RWPE2 (cell line): ENCODE data around the gene FGD5.

ENCODE experiments used
- ATAC-seq: fragments of 200-7000 bp; cut with Tn5 transposase; 3 replicates; pipeline ENCODE4 v1.9.1; 2021; ENCODE audit warnings: low read depth
- DNase-seq: peaks from one replicate; pipeline ENCODE4 v3.0.0-alpha.2; 2020; ENCODE audit warnings: low spot score
- H3K27ac ChIP-seq: fragments of 450-650 bp; 2 replicates; pipeline ENCODE4 v1.5.1; 2017; ENCODE audit warnings: mild to moderate bottlenecking; ENCODE audit not compliant: poor library complexity, severe bottlenecking
- H3K27me3 ChIP-seq: fragments of 250-450 bp; sonication (Bioruptor Pico); 2 replicates; pipeline ENCODE4 v1.5.1; 2021; ENCODE audit warnings: mild to moderate bottlenecking, moderate library complexity; ENCODE audit not compliant: insufficient read depth, poor library complexity, severe bottlenecking
- H3K36me3 ChIP-seq: fragments of 250-450 bp; sonication (Bioruptor Pico); 2 replicates; pipeline ENCODE4 v1.5.1; 2020; ENCODE audit warnings: low read depth, mild to moderate bottlenecking, moderate library complexity
- H3K4me1 ChIP-seq: fragments of 250-450 bp; sonication (Bioruptor Pico); 2 replicates; pipeline ENCODE4 v1.5.1; 2021; ENCODE audit warnings: mild to moderate bottlenecking, moderate library complexity; ENCODE audit not compliant: insufficient read depth, poor library complexity, severe bottlenecking
- H3K4me3 ChIP-seq: fragments of 250-450 bp; sonication (Bioruptor Pico); 2 replicates; pipeline ENCODE4 v1.5.1; 2021; ENCODE audit warnings: mild to moderate bottlenecking, moderate library complexity; ENCODE audit not compliant: severe bottlenecking
- H3K9me3 ChIP-seq: fragments of 250-450 bp; sonication (Bioruptor Pico); 2 replicates; pipeline ENCODE4 v1.5.1; 2021; ENCODE audit warnings: mild to moderate bottlenecking, moderate library complexity; ENCODE audit not compliant: severe bottlenecking
- CTCF ChIP-seq: fragments of 450-650 bp; IDR thresholded peaks from one replicate; pipeline ENCODE4 v1.5.1; 2017; ENCODE audit warnings: mild to moderate bottlenecking, moderate library complexity; ENCODE audit not compliant: poor library complexity, severe bottlenecking

FGD5 gene

GRCh38 chr3:14921034-14921616 is 102.4 kb downstream of the FGD5 start:
- Histone ChIP-seq H3K36me3 (no peaks in the 10 kb centered on the region), H3K27me3 (peaks cover 4% of the 10 kb centered on the region), H3K4me3 (no peak overlapping the region), H3K4me1 (no peaks in the 10 kb centered on the region), H3K27ac (no peak overlapping the region), H3K9me3 (no peaks in the 10 kb centered on the region)
- DNase-seq: no peak
- peak; percentile 91 for TF ChIP-seq CTCF
- peak; percentile 81 for ATAC-seq

DNA sequence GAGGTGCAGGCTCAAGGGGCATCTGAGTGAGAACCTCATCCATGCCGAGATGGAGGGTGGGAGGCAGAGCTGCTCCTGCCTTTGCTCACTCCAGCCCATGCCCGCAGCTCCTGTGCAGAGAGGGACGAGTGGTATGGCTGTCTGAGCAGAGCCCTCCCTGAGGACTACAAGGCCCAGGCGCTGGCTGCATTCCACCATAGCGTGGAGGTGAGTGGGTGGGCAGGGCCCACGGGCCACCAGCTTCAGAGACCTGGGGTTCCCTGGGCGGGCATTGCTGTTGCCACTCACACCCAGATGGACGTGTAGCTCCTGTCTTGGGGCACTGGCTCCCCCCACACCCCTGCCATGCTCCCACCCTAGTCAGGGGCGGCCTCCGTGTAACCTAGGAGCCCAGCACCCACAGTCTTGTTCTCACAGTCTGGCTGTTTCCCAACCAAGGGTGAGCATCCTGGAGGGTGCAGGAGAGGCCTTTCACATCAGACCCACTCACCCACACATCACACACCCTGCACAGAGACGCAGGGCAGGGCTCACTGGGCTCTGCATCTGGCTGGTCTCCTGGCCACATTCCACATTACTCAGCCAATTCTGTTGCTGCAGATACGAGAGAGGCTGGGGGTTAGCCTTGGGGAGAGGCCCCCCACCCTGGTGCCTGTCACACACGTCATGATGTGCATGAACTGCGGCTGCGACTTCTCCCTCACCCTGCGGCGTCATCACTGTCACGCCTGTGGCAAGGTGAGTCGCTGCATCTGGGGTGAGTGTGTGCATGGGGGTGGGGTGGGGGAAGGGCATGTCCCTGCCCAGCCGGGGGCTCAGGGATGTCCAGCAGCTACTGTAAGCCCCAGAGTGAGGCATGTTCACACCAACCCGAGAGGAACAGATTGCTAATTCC is 103.3 kb downstream of the FGD5 start:
- no peak for ATAC-seq
- no peak for TF ChIP-seq CTCF

GRCh38 chr3:14922863-14923262 is 104.1 kb downstream of the FGD5 start:
- H3K27ac ChIP-seq: no peak overlapping the region
- ATAC-seq: no peak
- no peak for DNase-seq
- H3K36me3 ChIP-seq: no peaks in the 10 kb centered on the region
- TF ChIP-seq CTCF: no peak
- no peak overlapping the region for H3K4me3 ChIP-seq
- H3K9me3 ChIP-seq: no peaks in the 10 kb centered on the region
- peaks cover 1% of the 10 kb centered on the region for H3K27me3 ChIP-seq
- H3K4me1 ChIP-seq: no peaks in the 10 kb centered on the region

More for the DNA sequence above, 103.3 kb downstream of the FGD5 start:
- Histone ChIP-seq H3K4me1 (no peaks in the 10 kb centered on the region), H3K27ac (no peak overlapping the region), H3K4me3 (no peak overlapping the region), H3K36me3 (no peaks in the 10 kb centered on the region), H3K27me3 (peaks cover 4% of the 10 kb centered on the region), H3K9me3 (no peaks in the 10 kb centered on the region)
- no peak for DNase-seq

- Histone ChIP-seq H3K36me3 (no peaks in the 10 kb centered on the region), H3K4me3 (no peak overlapping the region), H3K27ac (no peak overlapping the region), H3K9me3 (no peaks in the 10 kb centered on the region), H3K27me3 (no peaks in the 10 kb centered on the region), H3K4me1 (no peaks in the 10 kb centered on the region)
- ATAC-seq: no peak
- no peak for TF ChIP-seq CTCF
- DNase-seq: no peak
These were observed 104.7 kb downstream of the FGD5 start for GRCh38 chr3:14923476-14923875.
